Keratinocyte (primary cell): Measurements from ENCODE around the gene SPTBN5. TPM values are rescaled to one million over a fixed set of nuclear protein-coding genes. Genes with fewer than 3 reads are reported as not detected.

Experiments used
- DNase-seq: peaks from one replicate; pipeline ENCODE4 v3.0.0-alpha.2; 2011; ENCODE audit warnings: low read depth, missing footprints, low spot score
- FAIRE-seq: peaks from 2 replicates; lab custom pipeline; 2011; peaks lifted over from hg19 to GRCh38; lab: Jason Lieb, UNC
- H2AFZ ChIP-seq: 2 replicates; pipeline ENCODE4 v1.6.0; 2012; ENCODE audit warnings: low read length, control low read depth, inconsistent platforms; ENCODE audit not compliant: control insufficient read depth
- H3K27ac ChIP-seq: 2 replicates; pipeline ENCODE4 v1.5.1; 2011; ENCODE audit warnings: low read length; ENCODE audit not compliant: control insufficient read depth, insufficient read depth
- H3K27me3 ChIP-seq: 3 replicates; pipeline ENCODE4 v1.6.0; 2011; ENCODE audit warnings: low read length; ENCODE audit not compliant: control insufficient read depth, insufficient read depth; ENCODE audit errors: extremely low read depth
- H3K36me3 ChIP-seq, 2 experiments: 2 replicates in 1 of 2; 3 replicates in 1 of 2; pipeline ENCODE4 v1.5.1; 2011; ENCODE audit warnings: low read length in 2 of 2, mild to moderate bottlenecking in 1 of 2; ENCODE audit not compliant: control insufficient read depth in 2 of 2, insufficient read depth in 2 of 2; ENCODE audit errors: extremely low read depth in 1 of 2
- H3K4me1 ChIP-seq: 3 replicates; pipeline ENCODE4 v1.5.1; 2011; ENCODE audit warnings: low read length; ENCODE audit not compliant: control insufficient read depth, insufficient read depth; ENCODE audit errors: extremely low read depth
- H3K4me2 ChIP-seq: 3 replicates; pipeline ENCODE4 v1.6.0; 2011; ENCODE audit warnings: low read depth, low read length; ENCODE audit not compliant: control insufficient read depth, insufficient read depth; ENCODE audit errors: extremely low read depth
- H3K4me3 ChIP-seq, 3 experiments: fragments of 200-600 bp in 1 of 3; sonication (generic) in 1 of 3; 2 replicates in 2 of 3; 3 replicates in 1 of 3; pipeline ENCODE4 v1.5.1; 2011 to 2016; ENCODE audit warnings: low read length in 3 of 3, mild to moderate bottlenecking in 3 of 3, control low read depth in 2 of 3, inconsistent platforms in 1 of 3, low read depth in 1 of 3, mixed read lengths in 1 of 3, mixed run types in 1 of 3, moderate library complexity in 1 of 3; ENCODE audit not compliant: control insufficient read depth in 2 of 3, insufficient read depth in 2 of 3; ENCODE audit errors: extremely low read depth in 1 of 3
- H3K79me2 ChIP-seq: 2 replicates; pipeline ENCODE4 v1.6.0; 2012; ENCODE audit warnings: low read length; ENCODE audit not compliant: control insufficient read depth, insufficient read depth
- H3K9ac ChIP-seq: 3 replicates; pipeline ENCODE4 v1.6.0; 2011; ENCODE audit warnings: low read length; ENCODE audit not compliant: control insufficient read depth, insufficient read depth; ENCODE audit errors: extremely low read depth
- H3K9me1 ChIP-seq: 3 replicates; pipeline ENCODE4 v1.6.0; 2011; ENCODE audit warnings: low read length; ENCODE audit not compliant: control insufficient read depth, insufficient read depth; ENCODE audit errors: extremely low read depth
- H3K9me3 ChIP-seq: 2 replicates; pipeline ENCODE4 v1.5.1; 2012; ENCODE audit warnings: low read depth, low read length; ENCODE audit not compliant: control insufficient read depth
- H4K20me1 ChIP-seq: 3 replicates; pipeline ENCODE4 v1.6.0; 2011; ENCODE audit warnings: low read length; ENCODE audit not compliant: control insufficient read depth, insufficient read depth; ENCODE audit errors: extremely low read depth
- EZH2 ChIP-seq: IDR thresholded peaks from one replicate; pipeline ENCODE4 v1.6.1; 2012; ENCODE audit warnings: inconsistent platforms, mild to moderate bottlenecking, low read length, moderate library complexity
- dilution Hi-C: fragments of 300-500 bp; cut with MboI; formaldehyde crosslinking; loops from one replicate; pipeline ENCODE4 v1.7.0; 2020; ENCODE audit warnings: low sequenced_read_pairs; ENCODE audit not compliant: extremely low pct_ligation_motif_present
- polyA plus RNA-seq, 5 experiments: library from polyadenylated mRNA; depleted of rRNA in 3 of 5; stranded (reverse) in 3 of 5; stranded (forward) in 1 of 5; unstranded in 1 of 5; fragments of >200 nt; gene quantifications; 1 replicate in 1 of 5; 2 replicates in 3 of 5; 3 replicates in 1 of 5; pipeline versions ENCODE4 v1.2.1 to v1.2.3, GENCODE V29; 2011 to 2012; ENCODE audit warnings: missing spikeins in 2 of 5, low read depth in 1 of 5, low replicate concordance in 1 of 5
- TF ChIP-seq, protein P1 (sequence below), 3 experiments: IDR thresholded peaks in 1 of 3; conservative IDR thresholded peaks in 1 of 3; optimal IDR thresholded peaks in 1 of 3; 2 replicates in 2 of 3; 3 replicates in 1 of 3; pipeline versions ENCODE3 to v1.5.1; 2011; ENCODE audit warnings: low read length in 3 of 3, mild to moderate bottlenecking in 3 of 3, moderate library complexity in 2 of 3, control low read depth in 1 of 3, inconsistent platforms in 1 of 3; ENCODE audit not compliant: insufficient read depth in 2 of 3; ENCODE audit errors: extremely low read depth in 1 of 3

SPTBN5 gene
- polyA plus RNA-seq, 1 donor (not counting 4 experiments of a cell fraction or from before 2014, with no cell fraction given): 0.66 TPM

DNA sequence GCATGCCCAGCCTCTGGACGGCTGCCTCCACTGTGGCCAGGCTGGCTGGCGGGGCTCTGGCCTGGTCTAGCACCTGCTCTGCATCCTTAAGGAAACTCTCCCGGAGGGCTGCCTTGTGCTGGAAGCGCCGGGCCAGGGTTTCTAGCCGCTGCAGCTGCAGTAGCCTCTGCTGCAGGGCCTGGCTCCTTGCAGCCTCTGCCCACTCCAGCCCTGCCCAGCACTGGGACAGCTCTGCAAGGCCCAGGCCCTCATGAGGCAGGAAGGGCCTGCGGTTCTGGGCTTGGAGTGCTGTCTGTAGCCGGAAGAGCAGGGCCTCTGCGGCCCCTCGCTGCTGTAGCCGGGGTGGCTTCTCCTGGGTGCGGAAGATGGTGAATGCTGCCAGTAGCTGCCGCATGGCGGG is 8.0 kb downstream of the SPTBN5 start:
- Histone ChIP-seq H2AFZ (no peak overlapping the region), H3K36me3 (no peaks in the 10 kb centered on the region), H3K9me3 (no peaks in the 10 kb centered on the region), H3K79me2 (no peaks in the 10 kb centered on the region), H3K9ac (no peak overlapping the region), H3K4me1 (peaks cover 7% of the 10 kb centered on the region), H3K27ac (no peak overlapping the region), H3K9me1 (no peaks in the 10 kb centered on the region), H4K20me1 (no peaks in the 10 kb centered on the region), H3K27me3 (peaks cover 13% of the 10 kb centered on the region), H3K4me2 (no peak overlapping the region), H3K4me3 (no peak overlapping the region)
- dilution Hi-C loops: no loop called here
- TF ChIP-seq EZH2: no peak
- DNase-seq (no peak), FAIRE-seq (no peak)

DNA sequence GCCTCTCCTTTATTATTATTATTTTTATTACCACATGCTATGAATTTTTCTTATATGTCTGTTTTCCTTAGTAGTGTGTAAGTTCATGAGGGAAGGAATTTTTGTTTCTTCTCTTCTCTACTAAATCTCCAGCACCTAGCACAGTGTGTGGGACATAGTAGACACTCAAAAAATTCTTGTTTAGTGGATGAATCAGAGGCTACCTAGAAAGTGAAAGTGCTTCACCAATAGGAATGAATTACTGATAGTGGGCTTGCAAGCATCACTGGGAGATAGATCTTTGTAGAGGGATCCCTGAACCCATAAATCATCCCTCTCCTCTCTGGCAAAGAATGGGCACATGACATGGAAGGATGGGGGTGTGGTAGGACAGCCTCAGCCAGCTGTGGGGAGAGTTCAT is 8.5 kb downstream of the SPTBN5 start:
- H3K9me1 ChIP-seq: no peaks in the 10 kb centered on the region
- dilution Hi-C loops: no loop called here

More for the DNA sequence above, 8.5 kb downstream of the SPTBN5 start:
- TF ChIP-seq EZH2: no peak
- TF ChIP-seq, protein P1, sequence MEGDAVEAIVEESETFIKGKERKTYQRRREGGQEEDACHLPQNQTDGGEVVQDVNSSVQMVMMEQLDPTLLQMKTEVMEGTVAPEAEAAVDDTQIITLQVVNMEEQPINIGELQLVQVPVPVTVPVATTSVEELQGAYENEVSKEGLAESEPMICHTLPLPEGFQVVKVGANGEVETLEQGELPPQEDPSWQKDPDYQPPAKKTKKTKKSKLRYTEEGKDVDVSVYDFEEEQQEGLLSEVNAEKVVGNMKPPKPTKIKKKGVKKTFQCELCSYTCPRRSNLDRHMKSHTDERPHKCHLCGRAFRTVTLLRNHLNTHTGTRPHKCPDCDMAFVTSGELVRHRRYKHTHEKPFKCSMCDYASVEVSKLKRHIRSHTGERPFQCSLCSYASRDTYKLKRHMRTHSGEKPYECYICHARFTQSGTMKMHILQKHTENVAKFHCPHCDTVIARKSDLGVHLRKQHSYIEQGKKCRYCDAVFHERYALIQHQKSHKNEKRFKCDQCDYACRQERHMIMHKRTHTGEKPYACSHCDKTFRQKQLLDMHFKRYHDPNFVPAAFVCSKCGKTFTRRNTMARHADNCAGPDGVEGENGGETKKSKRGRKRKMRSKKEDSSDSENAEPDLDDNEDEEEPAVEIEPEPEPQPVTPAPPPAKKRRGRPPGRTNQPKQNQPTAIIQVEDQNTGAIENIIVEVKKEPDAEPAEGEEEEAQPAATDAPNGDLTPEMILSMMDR (optimal IDR thresholded peaks at IDR 0.05 in 1 of 3, IDR thresholded peaks at IDR 0.05 in 1 of 3, conservative IDR thresholded peaks at IDR 0.05 in 1 of 3; ENCODE audit: extremely low read depth in 1 of 3, insufficient read depth in 2 of 3, low read length in 3 of 3): no peak
- H3K9me3 ChIP-seq: no peaks in the 10 kb centered on the region
- H3K4me1 ChIP-seq: peaks cover 7% of the 10 kb centered on the region
- H3K36me3 ChIP-seq: no peaks in the 10 kb centered on the region
- no peak overlapping the region for H3K9ac ChIP-seq
- no peak for DNase-seq
- H3K79me2 ChIP-seq: no peaks in the 10 kb centered on the region
- H2AFZ ChIP-seq: no peak overlapping the region
- no peak overlapping the region for H3K4me3 ChIP-seq
- H3K27ac ChIP-seq: no peak overlapping the region
- H3K27me3 ChIP-seq: peaks cover 13% of the 10 kb centered on the region
- no peak overlapping the region for H3K4me2 ChIP-seq
- FAIRE-seq: no peak
- H4K20me1 ChIP-seq: no peaks in the 10 kb centered on the region
